Measurements from ENCODE around the gene SLC25A20. TPM values are rescaled to one million over a fixed set of nuclear protein-coding genes. Genes with fewer than 3 reads are reported as not detected.
"Not testable (repeated sequence)": the region's sequence is repeated elsewhere in the genome, so short reads cannot be mapped to it uniquely, and the experiment has no call there.

Gene SLC25A20
- total and polyA plus RNA-seq, 2 of the 4 experiments (the other 2 are of a cell fraction), result 23.8 to 27.1 TPM

- H4K91ac ChIP-seq (ENCODE audit: insufficient read depth, low read depth, low read length); H2BK15ac ChIP-seq (ENCODE audit: low read depth, low read length); H3K9me3 ChIP-seq (ENCODE audit: control insufficient read depth, insufficient read depth, low read length); H3K27ac ChIP-seq (ENCODE audit: insufficient read depth, low read length); H2AFZ ChIP-seq (replicated peaks; ENCODE audit: low read length, poor library complexity); H3K4me2 ChIP-seq (ENCODE audit: low read depth, low read length); intact Hi-C loops (cut with micrococcal nuclease); H3K56ac ChIP-seq (ENCODE audit: extremely low read depth, insufficient read depth, low read length); H2BK20ac ChIP-seq (ENCODE audit: low read depth, low read length); H3K14ac ChIP-seq (replicated peaks; ENCODE audit: low read depth, low read length); H3K23ac ChIP-seq (ENCODE audit: low read depth, low read length); H3K4me3 ChIP-seq (ENCODE audit: insufficient read depth, low read depth, low read length); H3K27me3 ChIP-seq (ENCODE audit: control insufficient read depth, insufficient read depth, low read length); POLR2A ChIA-PET (ENCODE audit: unreplicated experiment); H4K8ac ChIP-seq (ENCODE audit: low read depth in 2 of 2, low read length in 2 of 2); H2AK9ac ChIP-seq (replicated peaks; ENCODE audit: low read depth, low read length, poor library complexity); H3K9me1 ChIP-seq (ENCODE audit: insufficient read depth, low read length); dilution Hi-C loops (cut with HindIII; ENCODE audit: low sequenced_read_pairs, unreplicated experiment); CTCF ChIA-PET; BruUV-seq (replicated peaks); H3K9ac ChIP-seq (ENCODE audit: low read depth, low read length); H4K5ac ChIP-seq (ENCODE audit: low read depth, low read length); H3K4me1 ChIP-seq (ENCODE audit: control insufficient read depth, insufficient read depth, low read length); H3K4ac ChIP-seq (ENCODE audit: low read depth, low read length); H3K36me3 ChIP-seq (ENCODE audit: control insufficient read depth, insufficient read depth, low read length); H3K18ac ChIP-seq (ENCODE audit: low read depth, low read length); ATAC-seq (ENCODE audit: low read depth); H2BK120ac ChIP-seq (ENCODE audit: low read depth, low read length); H2BK5ac ChIP-seq (ENCODE audit: low read depth, low read length, poor library complexity, severe bottlenecking); H2AK5ac ChIP-seq (ENCODE audit: low read depth, low read length); in situ Hi-C loops (cut with MboI; ENCODE audit: low sequenced_read_pairs); DNase-seq; H4K20me1 ChIP-seq (ENCODE audit: insufficient read depth, low read length): not testable (repeated sequence)
- no CpG with 5 or more reads among the region's 11 CpGs for WGBS, 2 experiments (ENCODE audit: extremely low coverage in 2 of 2, insufficient read length in 1 of 2)
- H3K79me1 ChIP-seq (ENCODE audit: low read depth in 1 of 2, low read length in 2 of 2), result peaks cover 42 to 77% of the 10 kb centered on the region in 2 experiments
Measured at GRCh38 chr3:48829525-48829924, 69.2 kb downstream of the SLC25A20 start.

DNA sequence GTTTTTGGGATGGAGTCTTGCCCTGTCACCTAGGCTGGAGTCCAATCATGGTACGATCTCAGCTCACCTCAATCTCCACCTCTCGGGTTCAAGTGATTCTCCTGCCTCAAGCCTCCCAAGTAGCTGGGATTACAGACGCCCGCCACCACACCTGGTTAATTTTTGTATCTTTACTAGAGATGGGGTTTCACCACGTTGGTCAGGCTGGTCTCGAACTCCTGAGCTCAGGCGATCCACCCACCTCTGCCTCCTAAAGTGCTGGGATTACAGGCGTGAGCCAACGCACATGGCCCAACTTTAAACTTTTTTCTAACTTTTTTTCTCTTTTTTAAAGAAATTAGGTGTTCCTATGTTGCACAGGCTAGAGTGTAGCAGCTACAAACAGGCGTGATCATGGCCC lies 70.8 kb downstream of the SLC25A20 start:
- H3K18ac ChIP-seq (ENCODE audit: low read depth, low read length); H2AK9ac ChIP-seq (replicated peaks; ENCODE audit: low read depth, low read length, poor library complexity); DNase-seq; H4K91ac ChIP-seq (ENCODE audit: insufficient read depth, low read depth, low read length); H3K4me3 ChIP-seq (ENCODE audit: insufficient read depth, low read depth, low read length); H3K56ac ChIP-seq (ENCODE audit: extremely low read depth, insufficient read depth, low read length); H3K23ac ChIP-seq (ENCODE audit: low read depth, low read length); H2AFZ ChIP-seq (replicated peaks; ENCODE audit: low read length, poor library complexity); H2BK15ac ChIP-seq (ENCODE audit: low read depth, low read length); H3K4me1 ChIP-seq (ENCODE audit: control insufficient read depth, insufficient read depth, low read length); in situ Hi-C loops (cut with MboI; ENCODE audit: low sequenced_read_pairs); H3K4me2 ChIP-seq (ENCODE audit: low read depth, low read length); H2AK5ac ChIP-seq (ENCODE audit: low read depth, low read length); H4K5ac ChIP-seq (ENCODE audit: low read depth, low read length); dilution Hi-C loops (cut with HindIII; ENCODE audit: low sequenced_read_pairs, unreplicated experiment); H3K27me3 ChIP-seq (ENCODE audit: control insufficient read depth, insufficient read depth, low read length); H3K9ac ChIP-seq (ENCODE audit: low read depth, low read length); H3K9me1 ChIP-seq (ENCODE audit: insufficient read depth, low read length); H3K14ac ChIP-seq (replicated peaks; ENCODE audit: low read depth, low read length); H2BK20ac ChIP-seq (ENCODE audit: low read depth, low read length); BruUV-seq (replicated peaks); ATAC-seq (ENCODE audit: low read depth); POLR2A ChIA-PET (ENCODE audit: unreplicated experiment); H3K36me3 ChIP-seq (ENCODE audit: control insufficient read depth, insufficient read depth, low read length); H3K4ac ChIP-seq (ENCODE audit: low read depth, low read length); H3K9me3 ChIP-seq (ENCODE audit: control insufficient read depth, insufficient read depth, low read length); H3K27ac ChIP-seq (ENCODE audit: insufficient read depth, low read length); H4K8ac ChIP-seq (ENCODE audit: low read depth in 2 of 2, low read length in 2 of 2); H2BK120ac ChIP-seq (ENCODE audit: low read depth, low read length); H2BK5ac ChIP-seq (ENCODE audit: low read depth, low read length, poor library complexity, severe bottlenecking); H4K20me1 ChIP-seq (ENCODE audit: insufficient read depth, low read length): not testable (repeated sequence)
- no CpG with 5 or more reads among the region's 10 CpGs for WGBS, 2 experiments (ENCODE audit: extremely low coverage in 2 of 2, insufficient read length in 1 of 2)
- peaks cover 38 to 76% of the 10 kb centered on the region in 2 experiments for H3K79me1 ChIP-seq (ENCODE audit: low read depth in 1 of 2, low read length in 2 of 2)
- intact Hi-C loops (cut with micrococcal nuclease), result loop anchor here (2.0 kb wide), 1 partner anchor 19 kb away; the partner anchor contains the start of gene PRKAR2A
- CTCF ChIA-PET, result interaction anchor here (0.5 kb wide), 1 partner anchor 351 kb away, joined by 4 read pairs; no protein-coding TSS in a partner anchor
